Stimulated activated CD8-positive, alpha-beta memory T cell treated with anti-CD3 and anti-CD28 coated beads, Interleukin-2, amount 100 ng/mL, for 48 hours (primary cell): Measurements from ENCODE around the gene MELTF.

ENCODE experiments used
- DNase-seq, 2 donors: peaks; one replicate each; pipeline ENCODE4 v3.0.0-alpha.2; 2020; ENCODE audit warnings: low read depth in 2 of 2

MELTF gene

GRCh38 chr3:196968233-196969133 is 61.1 kb downstream of the MELTF start, which contains the start of gene PIGZ:
Gene PIGZ, minus strand, starts transcription at chr3:196968833. Its CDS starts 16,802 bp downstream, at chr3:196952031.
- peak; percentile 27 to 32 for DNase-seq

GRCh38 chr3:196967412-196968232 is 62.0 kb downstream of the MELTF start:
- no peak for DNase-seq

DNA sequence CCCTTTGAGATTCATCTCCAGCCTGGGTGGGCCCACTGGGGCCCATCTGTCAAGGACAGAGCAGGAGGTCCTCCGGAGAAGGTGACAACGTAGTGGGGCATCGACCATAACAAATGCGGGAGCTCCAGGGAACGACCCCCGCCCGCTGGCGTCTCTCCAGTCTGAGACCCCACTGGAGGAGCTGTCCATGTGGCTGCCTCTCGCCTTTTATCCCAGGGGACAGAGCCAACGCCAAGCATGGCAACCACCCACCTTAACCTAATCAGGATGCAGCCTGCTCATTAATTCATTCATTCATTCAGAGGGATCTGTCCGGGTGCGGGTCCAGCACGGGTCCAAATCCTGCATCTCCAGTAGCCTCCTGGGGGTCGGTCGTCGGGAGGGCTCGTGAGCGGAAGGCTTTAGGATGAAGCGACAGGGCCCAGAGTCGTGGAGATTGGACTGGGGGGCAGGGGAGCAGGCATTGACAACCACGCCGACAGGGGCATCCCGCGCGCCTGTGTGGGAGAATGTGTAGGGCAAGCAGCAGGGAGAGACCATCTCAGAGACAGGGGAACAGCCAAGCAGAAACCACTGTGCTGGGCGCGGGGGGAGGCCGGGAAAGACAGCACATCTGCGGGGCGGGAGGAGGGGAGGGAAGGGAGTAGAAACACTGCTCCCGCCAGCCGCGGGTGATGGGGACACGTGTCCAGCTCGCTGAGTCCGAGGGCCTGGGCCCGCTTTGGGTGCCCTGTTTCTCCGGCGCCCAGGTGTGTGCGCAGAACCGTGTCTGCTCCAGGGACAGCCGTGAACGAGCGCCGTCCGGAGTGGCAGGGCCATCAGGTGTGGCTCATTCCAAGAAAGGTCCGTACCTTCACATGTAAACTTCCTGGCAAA is 62.9 kb downstream of the MELTF start:
- no peak for DNase-seq

DNA sequence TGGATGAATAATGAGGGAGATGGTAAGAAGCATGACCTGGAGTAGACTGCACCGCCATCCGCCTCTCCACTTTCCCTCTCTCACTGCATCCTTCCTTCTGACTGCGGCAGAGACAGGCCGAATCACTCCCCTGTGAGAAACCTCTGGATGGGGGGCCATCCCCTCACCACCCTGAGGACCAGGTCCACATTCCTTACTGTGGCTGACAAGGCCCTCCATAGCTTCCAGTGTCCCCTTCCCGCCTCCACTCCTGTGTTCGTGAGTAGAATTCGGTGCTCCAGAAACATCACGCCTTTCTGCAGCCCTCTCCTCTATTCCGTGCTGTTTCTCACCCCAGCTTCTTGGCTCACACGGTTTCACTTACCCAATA is 63.8 kb downstream of the MELTF start:
- DNase-seq, result no peak

DNA sequence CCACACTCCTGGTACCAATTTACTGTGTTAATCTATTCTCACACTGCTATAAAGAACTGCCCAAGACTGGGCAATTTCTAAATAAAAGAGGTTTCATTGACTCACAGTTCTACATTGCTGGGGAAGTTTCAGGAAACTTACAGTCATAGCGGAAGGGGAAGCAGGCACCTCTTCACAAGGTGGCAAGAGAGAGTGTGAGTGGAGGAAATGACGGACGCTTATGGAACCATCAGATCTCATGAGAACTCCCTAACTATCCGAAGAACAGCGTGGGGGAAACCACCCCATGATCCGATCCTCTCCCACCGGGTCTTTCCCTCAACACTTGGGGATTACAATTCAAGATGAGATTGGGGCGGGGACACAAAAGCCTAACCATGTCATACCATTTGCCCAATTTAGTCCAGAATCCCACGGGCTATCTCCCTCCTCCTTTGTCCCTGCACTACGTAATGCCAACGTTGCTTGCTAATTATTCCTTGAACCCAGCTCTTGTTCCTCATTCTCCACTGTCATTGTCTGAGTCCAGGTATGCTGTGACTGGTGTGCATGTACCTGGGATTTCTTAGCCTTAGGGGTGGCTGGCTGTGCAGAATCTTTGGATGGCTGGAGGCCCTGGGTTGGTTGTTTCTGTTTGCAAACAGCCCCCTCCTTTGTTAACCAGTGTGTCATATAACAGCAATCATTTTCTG is 64.4 kb downstream of the MELTF start:
- DNase-seq, result no peak

DNA sequence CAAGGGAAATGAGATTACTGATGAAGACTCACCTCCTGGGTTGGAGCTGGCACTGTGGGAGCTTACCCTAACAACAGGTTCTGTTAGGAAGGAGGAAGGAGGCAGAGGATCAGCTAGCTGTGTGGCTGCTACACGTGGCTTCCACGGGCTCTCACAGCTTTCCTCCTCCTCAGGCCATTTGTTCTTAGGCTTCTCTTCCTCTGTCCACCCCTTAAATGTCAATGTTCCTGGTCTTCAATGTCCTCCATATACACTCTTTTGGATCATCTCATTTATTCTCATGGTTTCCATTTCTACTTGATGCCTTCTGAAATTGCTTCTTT is 66.0 kb downstream of the MELTF start:
- no peak for DNase-seq

- no peak for DNase-seq
Observed at GRCh38 chr3:196962930-196963630, 66.5 kb downstream of the MELTF start.

GRCh38 chr3:196962108-196962929 is 67.3 kb downstream of the MELTF start:
- DNase-seq, result no peak

DNA sequence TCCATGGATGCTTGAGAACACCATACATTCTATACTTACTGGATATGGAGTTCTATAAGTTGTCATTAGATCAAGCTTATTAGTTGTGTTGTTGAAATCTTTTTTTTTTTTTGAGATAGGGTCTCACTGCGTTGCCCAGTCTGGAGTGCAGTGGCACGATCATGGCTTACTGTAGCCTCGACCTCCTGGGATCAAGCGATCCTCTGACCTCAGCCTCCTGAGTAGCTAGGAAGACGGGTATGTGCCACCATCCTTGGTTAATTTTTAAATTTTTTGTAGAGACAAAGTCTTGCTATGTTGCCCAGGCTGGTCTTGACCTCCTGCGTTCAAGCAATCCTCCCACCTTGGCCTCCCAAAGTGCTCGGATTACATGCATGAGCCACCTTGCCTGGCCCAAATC is 74.8 kb downstream of the MELTF start:
- no peak for DNase-seq
